Breast epithelium (tissue), 3 donors: ENCODE data around the gene MICAL3.

Source experiments
- CTCF ChIP-seq, 3 donors: fragments of 450-650 bp; IDR thresholded peaks; one replicate each; pipeline ENCODE4 v1.5.1; 2016 to 2017; ENCODE audit warnings: antibody characterized with exemption in 3 of 3, mild to moderate bottlenecking in 3 of 3, moderate library complexity in 3 of 3
- POLR2A ChIP-seq: fragments of 450-650 bp; IDR thresholded peaks from one replicate; pipeline ENCODE4 v1.6.1; 2016; ENCODE audit warnings: antibody characterized with exemption, mild to moderate bottlenecking, moderate library complexity
- POLR2AphosphoS5 ChIP-seq, 3 donors: sonication (generic); formaldehyde crosslinking; IDR thresholded peaks; one replicate each; pipeline ENCODE4 v1.6.1; 2017; ENCODE audit warnings: antibody characterized with exemption in 3 of 3

- TF ChIP-seq CTCF (IDR thresholded peaks at IDR 0.05) (no peak), POLR2A (no peak), POLR2AphosphoS5 (IDR thresholded peaks at IDR 0.05) (no peak)
These were observed 205.7 kb downstream of the MICAL3 start for GRCh38 chr22:17818649-17819048.
